Adipocyte (in vitro differentiated cells): ENCODE data around the gene TCAIM.
"Not testable (repeated sequence)": the region's sequence is repeated elsewhere in the genome, so short reads cannot be mapped to it uniquely, and the experiment has no call there.

Source experiments
- DNase-seq: peaks from one replicate; pipeline ENCODE4 v3.0.0-alpha.2; 2015; ENCODE audit warnings: low read depth
- H3K27me3 ChIP-seq: replicated peaks from 2 replicates; pipeline ENCODE4 v1.7.0; 2013; ENCODE audit warnings: mild to moderate bottlenecking, low read length, moderate library complexity; ENCODE audit not compliant: control insufficient read depth, insufficient read depth
- H3K36me3 ChIP-seq: 2 replicates; pipeline ENCODE4 v1.7.0; 2013; ENCODE audit warnings: low read length, mild to moderate bottlenecking, moderate library complexity; ENCODE audit not compliant: control insufficient read depth, insufficient read depth, severe bottlenecking
- H3K4me1 ChIP-seq: 2 replicates; pipeline ENCODE4 v1.7.0; 2013; ENCODE audit warnings: mild to moderate bottlenecking, low read length, moderate library complexity; ENCODE audit not compliant: control insufficient read depth, insufficient read depth
- H3K4me3 ChIP-seq: 2 replicates; pipeline ENCODE4 v1.7.0; 2013; ENCODE audit warnings: mild to moderate bottlenecking, low read length, moderate library complexity
- H3K9ac ChIP-seq: 2 replicates; pipeline ENCODE4 v1.7.0; 2013; ENCODE audit warnings: mild to moderate bottlenecking, low read length, moderate library complexity
- H3K9me3 ChIP-seq: 2 replicates; pipeline ENCODE4 v1.7.0; 2013; ENCODE audit warnings: mild to moderate bottlenecking, low read length, moderate library complexity; ENCODE audit not compliant: control insufficient read depth

Gene TCAIM

GRCh38 chr3:44346590-44346989 is 8.0 kb downstream of the TCAIM start:
- DNase-seq, H3K36me3 ChIP-seq, H3K9me3 ChIP-seq, H3K4me3 ChIP-seq, H3K27me3 ChIP-seq, H3K9ac ChIP-seq: not testable (repeated sequence)
- peaks cover 10% of the 10 kb centered on the region for H3K4me1 ChIP-seq

DNA sequence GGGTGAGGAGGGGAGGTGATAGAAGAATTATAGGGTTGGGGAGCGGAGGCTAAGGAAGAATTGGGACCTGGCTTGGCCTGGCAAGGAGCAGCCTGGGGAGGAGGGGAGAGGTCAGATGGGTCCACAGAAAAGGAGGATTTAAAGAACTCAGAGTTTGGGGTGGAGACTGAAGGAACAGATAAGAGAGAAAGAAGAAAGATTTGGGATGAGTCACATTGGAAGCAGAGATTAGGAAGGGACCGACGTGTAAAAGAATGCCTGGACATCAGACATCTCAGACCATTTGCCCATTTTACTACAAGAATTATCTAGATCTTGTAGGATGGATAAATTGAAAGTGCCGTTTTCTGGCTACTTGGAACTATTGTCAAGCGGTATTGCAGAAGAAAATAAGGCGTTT is 10.4 kb downstream of the TCAIM start:
- DNase-seq: no peak
- Histone ChIP-seq H3K9ac (no peak overlapping the region), H3K27me3 (no peaks in the 10 kb centered on the region), H3K9me3 (no peaks in the 10 kb centered on the region), H3K36me3 (no peaks in the 10 kb centered on the region), H3K4me3 (no peak overlapping the region), H3K4me1 (no peaks in the 10 kb centered on the region)

DNA sequence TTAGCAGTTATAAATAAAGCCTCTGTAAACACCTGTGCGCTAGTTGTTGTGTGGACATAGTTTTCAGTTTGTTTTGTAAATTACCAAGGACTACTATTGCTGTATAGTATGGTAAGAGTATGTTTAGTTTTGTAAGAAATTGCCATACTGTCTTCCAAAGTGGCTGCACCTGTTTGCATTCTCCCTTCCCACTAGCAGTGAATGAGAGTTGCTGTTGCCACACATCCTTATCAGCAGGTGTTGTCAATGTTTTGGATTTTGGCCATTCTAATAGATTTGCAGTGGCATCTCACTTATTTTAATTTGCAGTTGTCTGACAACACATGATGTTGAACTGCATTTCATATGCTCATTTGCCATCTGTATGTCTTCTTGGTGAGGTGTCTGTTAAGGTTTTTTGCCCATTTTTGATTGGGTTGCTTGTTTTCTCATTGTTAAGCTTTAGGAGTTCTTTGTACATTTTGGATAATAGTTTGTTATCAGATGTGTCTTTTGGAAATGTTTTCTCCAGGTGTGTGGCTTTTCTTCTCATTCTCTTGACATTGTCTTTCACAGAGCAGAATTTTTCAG is 14.9 kb downstream of the TCAIM start:
- no peaks in the 10 kb centered on the region for H3K27me3 ChIP-seq
- H3K36me3 ChIP-seq: peaks cover 6% of the 10 kb centered on the region
- DNase-seq: no peak
- H3K4me1 ChIP-seq: peaks cover 11% of the 10 kb centered on the region
- no peak overlapping the region for H3K4me3 ChIP-seq
- H3K9me3 ChIP-seq: no peaks in the 10 kb centered on the region
- H3K9ac ChIP-seq: no peak overlapping the region

DNA sequence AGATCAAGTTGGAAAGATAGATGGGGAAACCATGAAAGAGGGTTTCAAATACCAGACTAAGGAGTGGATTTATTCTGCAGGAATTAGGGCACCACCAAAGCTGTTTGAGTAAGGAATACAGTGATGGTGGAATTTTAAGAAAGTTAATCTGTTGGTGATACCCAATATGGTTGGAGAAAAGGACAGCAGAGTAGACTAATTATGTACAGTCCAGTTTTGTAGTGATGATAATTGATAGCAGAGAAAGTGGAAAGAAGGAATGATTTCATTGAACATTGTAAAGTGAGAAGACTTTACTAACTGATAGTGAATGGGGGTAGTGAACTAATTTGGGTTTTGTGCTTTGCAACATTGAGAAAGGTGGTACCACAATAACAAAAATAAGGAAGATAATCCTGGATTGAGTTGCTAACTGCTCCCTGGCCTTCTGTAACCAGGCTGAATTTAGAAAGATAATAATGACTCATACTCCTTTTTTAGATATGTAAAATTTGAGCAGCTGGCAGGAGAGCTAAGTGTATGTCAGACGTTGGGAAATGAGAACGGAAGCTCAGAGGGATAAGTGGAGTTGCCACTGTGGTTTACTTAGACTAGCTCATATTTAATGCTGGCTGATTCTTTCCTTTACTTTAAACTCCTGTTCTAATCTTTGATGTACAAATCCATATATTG is 16.9 kb downstream of the TCAIM start:
- H3K4me3 ChIP-seq: no peak overlapping the region
- peak; percentile 89 for DNase-seq
- H3K9me3 ChIP-seq: no peaks in the 10 kb centered on the region
- peaks cover 17% of the 10 kb centered on the region for H3K4me1 ChIP-seq
- H3K36me3 ChIP-seq: peaks cover 16% of the 10 kb centered on the region
- no peaks in the 10 kb centered on the region for H3K27me3 ChIP-seq
- no peak overlapping the region for H3K9ac ChIP-seq

- DNase-seq: no peak
- Histone ChIP-seq H3K9ac (no peak overlapping the region), H3K27me3 (no peaks in the 10 kb centered on the region), H3K9me3 (no peaks in the 10 kb centered on the region), H3K4me1 (peaks cover 17% of the 10 kb centered on the region), H3K4me3 (no peak overlapping the region), H3K36me3 (peaks cover 16% of the 10 kb centered on the region)
Measured at GRCh38 chr3:44359146-44359751, 20.7 kb downstream of the TCAIM start.

GRCh38 chr3:44363591-44363990 is 25.0 kb downstream of the TCAIM start:
- Histone ChIP-seq H3K9me3 (no peaks in the 10 kb centered on the region), H3K36me3 (peaks cover 13% of the 10 kb centered on the region), H3K27me3 (no peaks in the 10 kb centered on the region), H3K4me3 (no peak overlapping the region), H3K9ac (no peak overlapping the region), H3K4me1 (peaks cover 7% of the 10 kb centered on the region)
- no peak for DNase-seq

GRCh38 chr3:44365952-44366351 is 27.4 kb downstream of the TCAIM start:
- H3K27me3 ChIP-seq: no peaks in the 10 kb centered on the region
- H3K36me3 ChIP-seq: peaks cover 8% of the 10 kb centered on the region
- no peak overlapping the region for H3K9ac ChIP-seq
- no peak overlapping the region for H3K4me3 ChIP-seq
- H3K9me3 ChIP-seq: no peaks in the 10 kb centered on the region
- no peak for DNase-seq
- H3K4me1 ChIP-seq: no peaks in the 10 kb centered on the region

GRCh38 chr3:44375450-44375849 is 36.9 kb downstream of the TCAIM start:
- Histone ChIP-seq H3K36me3 (peaks cover 4% of the 10 kb centered on the region), H3K4me3 (no peak overlapping the region), H3K4me1 (no peaks in the 10 kb centered on the region), H3K27me3 (no peaks in the 10 kb centered on the region), H3K9me3 (no peaks in the 10 kb centered on the region), H3K9ac (no peak overlapping the region)
- no peak for DNase-seq

DNA sequence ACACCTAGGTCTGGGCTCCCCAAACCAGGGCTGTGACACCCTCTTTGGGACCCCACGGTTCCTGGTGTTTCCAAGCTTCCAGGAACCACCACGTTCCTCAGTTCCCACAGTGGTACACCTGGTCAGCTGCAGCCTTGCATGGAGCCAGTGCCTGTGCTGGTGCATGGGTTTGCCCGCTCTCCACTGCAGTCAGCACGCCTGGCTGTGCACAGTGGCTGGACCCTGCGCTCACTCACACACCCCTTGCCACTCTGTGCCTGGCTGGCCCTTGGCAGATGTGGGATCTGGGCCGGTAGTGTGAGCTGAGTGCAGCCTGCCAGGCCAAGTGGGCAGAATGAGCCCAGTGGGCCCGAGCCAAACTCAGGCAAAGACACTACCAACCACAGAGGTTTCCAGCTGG is 48.8 kb downstream of the TCAIM start:
- no peak for DNase-seq
- Histone ChIP-seq H3K9me3 (peaks cover 8% of the 10 kb centered on the region), H3K4me3 (no peak overlapping the region), H3K36me3 (peaks cover 6% of the 10 kb centered on the region), H3K4me1 (no peaks in the 10 kb centered on the region), H3K27me3 (no peaks in the 10 kb centered on the region), H3K9ac (no peak overlapping the region)

DNA sequence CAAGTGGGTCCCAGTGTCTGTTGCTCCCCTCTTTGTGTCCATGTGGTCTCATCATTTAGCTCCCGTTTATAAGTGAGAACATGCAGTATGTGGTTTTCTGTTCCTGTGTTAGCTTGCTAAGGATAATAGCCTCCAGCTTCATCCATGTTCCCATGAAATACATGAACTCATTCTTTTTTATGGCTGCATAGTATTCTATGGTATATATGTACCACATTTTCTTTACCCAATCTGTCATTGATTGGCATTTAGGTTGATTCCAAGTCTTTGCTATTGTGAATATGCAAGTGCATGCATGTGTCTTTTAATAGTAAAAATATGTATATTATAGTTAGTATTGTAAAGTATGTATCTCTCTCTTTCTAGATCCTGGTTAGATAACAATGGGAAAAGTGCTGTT is 53.9 kb downstream of the TCAIM start:
- H3K9ac ChIP-seq: no peak overlapping the region
- H3K4me1 ChIP-seq: no peaks in the 10 kb centered on the region
- no peak overlapping the region for H3K4me3 ChIP-seq
- H3K27me3 ChIP-seq: no peaks in the 10 kb centered on the region
- H3K9me3 ChIP-seq: no peaks in the 10 kb centered on the region
- no peak for DNase-seq
- peaks cover 11% of the 10 kb centered on the region for H3K36me3 ChIP-seq

DNA sequence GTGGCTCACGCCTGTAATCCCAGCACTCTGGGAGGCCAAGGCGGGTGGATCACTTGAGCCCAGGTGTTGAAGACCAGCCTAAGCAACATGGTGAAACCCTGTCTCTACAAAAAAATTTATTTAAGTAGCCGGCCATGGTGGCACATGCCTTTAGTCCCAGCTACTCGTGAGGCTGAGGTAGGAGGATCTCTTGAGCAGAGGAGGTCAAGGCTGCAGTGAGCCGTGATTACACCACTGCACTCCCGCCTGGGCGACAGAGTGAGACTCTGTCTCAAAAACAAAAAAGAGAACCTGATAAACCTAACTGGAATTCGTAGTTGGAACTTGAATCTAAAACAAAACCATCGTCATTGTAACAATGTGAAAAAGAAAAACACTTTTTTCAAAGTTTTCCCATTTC is 57.1 kb downstream of the TCAIM start:
- no peak for DNase-seq
- Histone ChIP-seq H3K9me3 (no peaks in the 10 kb centered on the region), H3K36me3 (peaks cover 14% of the 10 kb centered on the region), H3K27me3 (no peaks in the 10 kb centered on the region), H3K9ac (no peak overlapping the region), H3K4me1 (no peaks in the 10 kb centered on the region), H3K4me3 (no peak overlapping the region)
